Neural cell (in vitro differentiated cells): ENCODE results near the gene POLR2B. TPM values are rescaled to one million over a fixed set of nuclear protein-coding genes. Genes with fewer than 3 reads are reported as not detected.

Experiments used
- H2AFZ ChIP-seq: fragments of 200-600, 300-800 bp; sonication (generic), shearing (Covaris generic); 2 replicates; pipeline ENCODE4 v1.6.0; 2014; ENCODE audit warnings: low read depth, mild to moderate bottlenecking, antibody characterized with exemption, low read length, moderate library complexity
- H3F3A ChIP-seq: fragments of 200-600 bp; shearing (Covaris generic); 2 replicates; pipeline ENCODE4 v1.6.1; 2016; ENCODE audit warnings: mild to moderate bottlenecking, moderate library complexity, mixed read lengths, antibody characterized with exemption, low read length; ENCODE audit not compliant: insufficient read depth, poor library complexity, severe bottlenecking
- H3K27ac ChIP-seq: fragments of 200-600, 300-800 bp; sonication (generic), shearing (Covaris generic); 2 replicates; pipeline ENCODE4 v1.5.1; 2014; ENCODE audit warnings: mild to moderate bottlenecking, low read length, moderate library complexity
- H3K27me3 ChIP-seq: fragments of 300-800, 200-600 bp; sonication (generic), shearing (Covaris generic); 2 replicates; pipeline ENCODE4 v1.6.0; 2014; ENCODE audit warnings: mild to moderate bottlenecking, low read depth, low read length, moderate library complexity; ENCODE audit not compliant: insufficient read depth
- H3K36me3 ChIP-seq: fragments of 300-800, 200-600 bp; sonication (generic), shearing (Covaris generic); 2 replicates; pipeline ENCODE4 v1.5.1; 2014; ENCODE audit warnings: mild to moderate bottlenecking, antibody characterized with exemption, low read length, moderate library complexity; ENCODE audit not compliant: insufficient read depth
- H3K4me2 ChIP-seq: fragments of 300-800, 200-600 bp; sonication (generic), shearing (Covaris generic); 2 replicates; pipeline ENCODE4 v1.6.0; 2014; ENCODE audit warnings: mild to moderate bottlenecking, low read length
- H3K4me3 ChIP-seq: fragments of 300-800, 200-600 bp; sonication (generic), shearing (Covaris generic); 2 replicates; pipeline ENCODE4 v1.5.1; 2014; ENCODE audit warnings: mild to moderate bottlenecking, low read length, moderate library complexity
- H3K79me2 ChIP-seq: fragments of 200-600 bp; shearing (Covaris generic); replicated peaks from 2 replicates; pipeline ENCODE4 v1.6.0; 2014; ENCODE audit warnings: mild to moderate bottlenecking, low read length, moderate library complexity; ENCODE audit not compliant: insufficient read depth
- H3K9ac ChIP-seq: fragments of 300-800, 200-600 bp; sonication (generic), shearing (Covaris generic); 2 replicates; pipeline ENCODE4 v1.6.1; 2016; ENCODE audit warnings: mild to moderate bottlenecking, low read length, mixed read lengths
- H3K9me2 ChIP-seq: fragments of 200-600 bp; shearing (Covaris generic); 2 replicates; pipeline ENCODE4 v1.6.1; 2016; ENCODE audit warnings: mild to moderate bottlenecking, low read length, mixed read lengths; ENCODE audit not compliant: insufficient read depth
- H3K9me3 ChIP-seq: fragments of 200-600, 300-800 bp; sonication (generic), shearing (Covaris generic); 2 replicates; pipeline ENCODE4 v1.6.1; 2016; ENCODE audit warnings: mild to moderate bottlenecking, mixed run types, low read length, moderate library complexity, mixed read lengths
- H4K20me1 ChIP-seq: fragments of 200-600 bp; shearing (Covaris generic); 2 replicates; pipeline ENCODE4 v1.6.1; 2016; ENCODE audit warnings: mild to moderate bottlenecking, mixed run types; ENCODE audit not compliant: insufficient read depth
- CTCF ChIP-seq: fragments of 450-650 bp; IDR thresholded peaks from 2 replicates; pipeline ENCODE4 v1.5.1; 2014; ENCODE audit warnings: antibody characterized with exemption, mild to moderate bottlenecking, moderate library complexity; ENCODE audit not compliant: poor library complexity, severe bottlenecking
- EP300 ChIP-seq: fragments of 450-650 bp; conservative IDR thresholded peaks from 2 replicates; pipeline ENCODE4 v1.6.1; 2014; ENCODE audit warnings: antibody characterized with exemption, mild to moderate bottlenecking, moderate library complexity; ENCODE audit not compliant: poor library complexity, severe bottlenecking
- EZH2 ChIP-seq: fragments of 200-600, 300-800 bp; shearing (Covaris generic), sonication (generic); IDR thresholded peaks from 2 replicates; pipeline ENCODE4 v1.6.1; 2014; ENCODE audit warnings: antibody characterized with exemption, low read length, borderline replicate concordance, mild to moderate bottlenecking; ENCODE audit not compliant: insufficient read depth, poor library complexity, severe bottlenecking
- MXI1 ChIP-seq: fragments of 450-650 bp; conservative IDR thresholded peaks from 2 replicates; pipeline ENCODE4 v1.6.1; 2014; ENCODE audit warnings: antibody characterized with exemption, mild to moderate bottlenecking; ENCODE audit not compliant: poor library complexity, severe bottlenecking
- POLR2AphosphoS5 ChIP-seq: IDR thresholded peaks from 2 replicates; pipeline ENCODE4 v1.6.1; 2012
- RAD21 ChIP-seq: fragments of 450-650 bp; conservative IDR thresholded peaks from 2 replicates; pipeline ENCODE4 v1.6.1; 2014; ENCODE audit warnings: antibody characterized with exemption, mild to moderate bottlenecking, moderate library complexity
- REST ChIP-seq: IDR thresholded peaks from 2 replicates; pipeline ENCODE4 v1.6.1; 2012; ENCODE audit warnings: borderline replicate concordance
- SMC3 ChIP-seq: fragments of 450-650 bp; conservative IDR thresholded peaks from 2 replicates; pipeline ENCODE4 v1.6.1; 2014; ENCODE audit warnings: antibody characterized with exemption, mild to moderate bottlenecking, moderate library complexity; ENCODE audit not compliant: poor library complexity
- TAF1 ChIP-seq: IDR thresholded peaks from 2 replicates; pipeline ENCODE4 v1.6.1; 2012; ENCODE audit warnings: low read depth
- polyA plus RNA-seq: library from polyadenylated mRNA; depleted of rRNA; stranded (reverse); fragments of >200 nt; gene quantifications from 2 replicates; pipeline ENCODE4 v1.2.3, GENCODE V29; 2014

The POLR2B gene
- polyA plus RNA-seq, 1 donor from 2014 or later: 300 TPM

DNA sequence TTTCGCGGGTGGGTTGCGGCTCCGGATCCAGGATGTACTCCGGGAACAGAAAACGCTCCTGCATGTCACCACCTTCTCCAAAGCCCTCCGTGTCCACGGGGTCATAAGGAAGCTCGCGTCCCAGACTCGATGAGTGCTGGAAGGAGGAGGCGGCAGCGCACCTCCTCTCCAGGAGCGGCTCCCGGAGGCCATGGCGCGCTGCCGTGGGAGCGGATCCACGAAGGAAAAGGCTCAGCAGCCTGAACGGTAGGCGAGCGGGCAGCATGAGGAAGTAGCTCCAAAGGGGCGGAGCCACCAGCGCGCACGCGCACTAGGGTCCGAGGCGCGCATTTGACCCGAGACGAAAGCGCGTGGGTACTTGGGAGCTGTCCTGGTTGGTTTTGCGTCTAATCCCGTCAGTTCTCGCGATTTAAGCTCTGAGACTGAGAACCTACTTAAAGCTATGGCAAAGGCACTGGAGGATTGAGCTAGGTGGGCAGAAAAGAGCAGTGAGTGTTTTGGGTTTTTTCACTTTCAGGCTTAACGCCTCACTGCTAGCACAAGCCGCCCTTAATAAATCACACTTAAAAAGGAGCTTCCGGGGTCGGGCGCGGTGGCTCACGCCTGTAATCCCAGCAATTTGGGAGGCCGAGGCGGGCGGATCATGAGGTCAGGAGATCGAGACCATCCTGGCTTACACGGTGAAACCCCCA lies 1.2 kb upstream of the POLR2B start, which contains the start of gene NOA1:
Gene NOA1, minus strand, starts transcription at position 286 of the 692 bp plus-strand sequence. Its CDS starts 21 bp downstream, at position 265.
- Histone ChIP-seq H4K20me1 (no peaks in the 10 kb centered on the region), H3K79me2 (peaks cover 44% of the 10 kb centered on the region)

More for the DNA sequence above, 1.2 kb upstream of the POLR2B start, which contains the start of gene NOA1:
- H3K27me3 ChIP-seq: no peaks in the 10 kb centered on the region
- peak within 1 kb of the TSS; percentile 89 for H2AFZ ChIP-seq
- H3F3A ChIP-seq: no peaks in the 10 kb centered on the region
- peak within 1 kb of the TSS; percentile 79 for H3K27ac ChIP-seq
- H3K36me3 ChIP-seq: peaks cover 15% of the 10 kb centered on the region
- no peaks in the 10 kb centered on the region for H3K9me2 ChIP-seq
- H3K4me2 ChIP-seq: peak within 1 kb of the TSS; percentile 82
- peak within 1 kb of the TSS; percentile 78 for H3K9ac ChIP-seq
- H3K4me3 ChIP-seq: peak within 1 kb of the TSS; percentile 100
- no peaks in the 10 kb centered on the region for H3K9me3 ChIP-seq
- no peak for TF ChIP-seq EZH2
- TF ChIP-seq REST: peak; percentile 72
- no peak for TF ChIP-seq SMC3
- TF ChIP-seq CTCF: no peak
- no peak for TF ChIP-seq RAD21
- TF ChIP-seq EP300: peak; percentile 7
- TF ChIP-seq MXI1: peak; percentile 91
- TF ChIP-seq TAF1: peak; percentile 77
- TF ChIP-seq POLR2AphosphoS5: peak; percentile 86
